Raji (cell line): ENCODE data around the gene TLR1.

ENCODE experiments used
- POLR2A ChIP-seq: IDR thresholded peaks from 2 replicates; pipeline ENCODE4 v1.6.1; 2011; ENCODE audit warnings: low read depth, low read length, control low read depth; ENCODE audit not compliant: insufficient read depth

Gene TLR1

DNA sequence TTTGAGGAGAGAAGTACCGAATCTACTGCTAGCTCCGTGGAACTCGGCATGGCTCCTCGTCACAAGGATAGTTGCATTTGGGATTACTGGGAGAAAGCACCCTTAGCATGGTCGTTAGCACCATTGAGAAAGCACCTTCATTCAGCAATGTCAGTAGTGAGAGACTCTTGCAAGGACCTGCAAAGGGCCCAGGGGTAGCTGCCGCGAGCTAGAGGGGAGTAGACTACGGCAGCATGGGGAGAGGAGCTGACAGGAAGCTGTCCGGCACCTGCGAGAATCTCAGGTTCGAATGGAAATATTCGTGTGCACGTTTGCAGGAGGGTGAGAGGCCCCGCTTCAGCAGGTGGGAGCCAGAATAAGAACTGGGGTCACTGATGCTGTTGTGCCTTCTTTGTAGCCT lies 42.0 kb downstream of the TLR1 start:
- peak; percentile 58; the same call in 1 of the 2 replicates for TF ChIP-seq POLR2A

DNA sequence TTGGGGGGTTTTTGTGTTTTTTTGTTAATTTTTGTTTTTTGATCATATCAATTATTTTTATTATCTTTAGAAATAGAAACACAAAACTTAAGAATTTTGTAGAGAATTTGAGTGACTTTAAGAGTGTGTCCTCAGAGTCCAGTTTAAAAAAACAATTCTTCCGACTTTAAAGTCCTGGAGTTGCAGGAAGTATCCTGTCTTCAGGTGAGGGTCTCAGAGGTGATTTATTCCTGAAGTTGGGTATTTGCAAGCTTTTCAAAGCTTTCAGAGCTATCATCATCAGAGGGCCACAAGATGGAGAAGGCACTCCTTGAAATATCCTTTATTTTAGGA lies 44.8 kb downstream of the TLR1 start:
- no peak for TF ChIP-seq POLR2A

DNA sequence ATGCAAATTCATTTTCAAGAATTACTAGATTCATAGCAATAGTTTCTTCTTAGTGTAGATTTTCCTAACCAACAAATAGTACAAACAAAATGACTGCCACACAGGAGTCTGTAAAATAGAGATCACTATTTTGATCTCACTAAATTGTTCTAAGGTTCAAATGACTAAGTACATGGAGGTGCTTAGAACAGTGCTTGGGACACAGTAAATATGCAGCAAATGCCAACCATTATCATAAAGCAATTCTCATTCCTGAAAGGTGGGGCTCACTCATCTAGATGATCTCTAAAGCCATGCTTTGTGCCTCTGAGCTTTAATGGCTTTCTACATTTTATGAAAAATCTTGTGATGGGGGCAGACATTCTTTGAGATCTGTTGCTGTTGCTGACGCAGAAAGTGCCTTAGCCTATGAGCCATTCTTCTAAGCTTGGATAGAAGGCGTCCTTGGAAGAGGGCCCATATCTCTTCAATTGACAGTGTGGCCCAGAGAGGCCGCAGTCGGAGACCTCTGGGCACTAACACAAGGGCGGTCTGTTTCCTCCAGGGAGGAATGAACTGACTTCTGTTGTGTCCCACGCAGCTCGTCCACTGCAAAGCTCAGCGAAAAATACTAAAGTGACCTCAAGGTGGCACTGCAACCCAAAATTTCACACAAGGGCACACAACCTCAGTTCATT lies 45.3 kb downstream of the TLR1 start:
- TF ChIP-seq POLR2A = no peak

DNA sequence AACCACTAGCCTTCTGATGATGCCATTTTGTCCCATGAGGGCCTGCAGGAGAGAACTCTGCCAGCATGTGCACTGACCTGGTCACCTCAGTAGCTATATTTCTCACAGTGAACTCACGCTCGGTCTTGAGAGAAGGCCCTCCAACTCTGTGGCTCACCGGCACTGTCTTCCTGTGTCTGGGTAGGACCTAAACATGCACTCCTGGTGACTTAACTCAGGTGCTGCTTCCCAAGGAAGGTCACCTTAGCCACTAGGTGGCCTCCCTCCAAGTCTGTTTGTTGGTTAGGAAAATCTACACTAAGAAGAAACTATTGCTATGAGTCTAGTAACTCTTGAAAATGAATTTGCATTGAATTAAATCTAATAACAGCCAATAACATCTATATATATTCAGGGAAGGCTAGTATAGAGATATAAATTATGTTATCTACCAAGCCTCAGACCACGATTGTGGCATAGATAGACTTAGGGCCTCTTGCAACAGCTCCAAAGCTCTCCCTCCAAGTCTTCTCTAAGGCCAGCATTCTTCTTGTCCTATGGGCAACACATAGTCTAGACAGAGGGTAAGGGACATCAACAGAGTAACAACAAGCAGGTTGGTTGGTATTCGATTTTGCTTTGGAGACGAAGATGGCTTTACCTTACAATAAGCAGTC lies 46.5 kb downstream of the TLR1 start:
- no peak for TF ChIP-seq POLR2A

DNA sequence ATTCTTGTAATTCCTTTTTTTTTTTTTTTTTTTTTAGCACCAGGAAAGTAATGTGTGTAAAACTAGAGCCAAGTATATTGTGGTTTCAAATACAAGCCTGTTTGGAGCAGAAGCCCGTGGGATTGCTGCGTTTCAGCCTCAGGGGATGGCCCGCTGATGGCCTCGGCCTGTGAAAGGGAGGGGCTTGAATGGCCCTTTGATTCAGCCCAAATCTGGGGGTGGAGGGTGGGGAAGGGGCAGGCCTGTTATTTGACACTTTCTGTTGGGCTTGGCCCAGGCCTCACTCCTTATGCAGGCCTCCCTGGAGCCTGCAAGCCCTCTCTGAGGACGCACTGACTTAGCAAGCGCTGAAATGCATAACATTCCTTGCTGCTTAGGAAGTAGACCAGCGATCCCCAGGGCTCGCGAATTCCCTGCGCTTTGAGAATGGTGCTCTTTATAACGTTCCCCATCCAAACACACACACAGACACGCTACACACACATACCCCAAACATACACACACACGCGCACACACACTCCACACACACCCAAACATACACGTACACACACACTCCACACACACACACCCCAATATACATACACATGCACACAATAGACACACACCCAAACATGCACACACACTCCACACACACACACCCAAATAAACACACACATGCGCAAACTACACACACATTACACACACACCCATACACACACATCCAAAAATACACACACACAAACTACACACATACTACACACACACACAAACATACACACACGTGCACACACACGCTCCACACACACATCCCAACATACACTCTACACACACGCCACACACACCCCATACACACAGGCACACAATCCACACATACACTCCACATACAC lies 51.4 kb downstream of the TLR1 start:
- TF ChIP-seq POLR2A = no peak

DNA sequence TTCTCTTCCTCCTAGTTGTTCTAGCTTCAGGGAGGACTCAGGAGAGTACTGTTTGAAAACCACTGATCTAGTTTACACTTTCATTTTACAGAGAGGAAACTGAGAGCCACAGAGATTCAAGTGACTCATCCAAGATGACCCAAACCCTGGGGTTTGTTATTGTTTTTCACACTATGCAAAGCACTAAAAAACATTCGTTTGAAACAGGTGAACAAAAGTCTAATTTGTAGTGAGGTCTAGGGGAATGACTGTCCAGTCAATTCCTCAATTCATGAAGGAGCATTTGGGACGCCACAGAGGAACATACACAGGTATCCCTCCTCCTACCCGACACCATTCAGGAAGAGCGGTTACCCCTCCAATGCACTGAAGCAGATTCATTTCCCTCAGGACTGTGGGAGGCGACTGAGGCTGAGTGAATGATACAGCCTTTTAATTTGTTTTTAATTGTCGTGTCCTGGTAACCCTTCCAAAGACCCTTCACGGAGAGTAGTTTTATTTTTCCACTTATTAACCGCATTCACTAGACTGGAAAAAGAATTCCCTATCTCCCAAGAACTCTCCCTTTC lies 52.1 kb downstream of the TLR1 start:
- TF ChIP-seq POLR2A = no peak

DNA sequence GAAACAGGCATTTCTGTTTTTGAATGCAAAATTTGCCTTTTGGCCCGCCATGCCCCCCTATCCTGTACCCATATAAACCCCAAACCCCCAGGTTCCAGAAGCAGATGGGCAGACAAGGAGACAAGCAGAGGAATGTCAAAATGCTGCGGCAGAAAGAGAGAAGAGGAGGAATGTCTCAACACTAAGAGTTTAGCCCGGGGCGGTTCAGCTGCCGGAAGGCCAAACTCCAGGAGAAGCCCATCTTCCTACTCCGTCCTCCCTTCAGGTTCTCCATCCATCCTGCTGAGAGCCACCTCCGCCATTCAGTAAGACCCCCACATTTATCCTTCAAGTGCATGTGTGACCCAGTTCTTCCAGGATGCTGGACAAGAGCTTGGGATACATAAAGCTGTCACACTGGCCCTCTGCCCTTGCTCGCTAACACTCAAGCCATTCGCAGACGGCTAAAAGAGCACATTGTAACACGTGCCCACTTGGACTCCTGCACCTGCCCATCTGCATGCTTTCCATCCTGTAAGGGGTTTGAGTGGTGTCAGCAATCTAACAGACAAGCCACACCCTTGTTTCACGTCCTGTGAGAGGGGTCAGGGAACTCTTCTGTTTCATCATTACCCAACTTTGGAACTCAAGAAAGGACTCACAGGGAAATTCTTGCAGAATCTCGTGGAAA lies 53.1 kb downstream of the TLR1 start:
- no peak for TF ChIP-seq POLR2A

DNA sequence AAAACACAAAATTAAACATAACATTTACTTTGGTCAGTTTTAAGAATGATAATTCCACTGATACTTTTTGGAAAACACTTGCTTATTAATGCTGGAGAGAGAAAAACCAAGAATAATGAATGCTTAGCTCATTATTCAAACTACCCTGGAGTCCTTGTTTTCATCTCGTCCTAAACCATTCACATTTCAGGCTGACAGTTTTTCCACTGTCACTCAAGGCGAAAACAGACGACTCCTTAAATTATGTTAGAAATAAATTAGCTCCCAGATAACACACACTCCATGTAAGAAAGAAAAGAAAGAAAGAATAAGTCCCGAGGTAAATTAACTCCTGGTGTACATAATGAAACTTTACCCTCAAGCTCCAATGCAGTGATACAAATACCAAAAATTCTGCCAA lies 55.3 kb downstream of the TLR1 start:
- TF ChIP-seq POLR2A = no peak

DNA sequence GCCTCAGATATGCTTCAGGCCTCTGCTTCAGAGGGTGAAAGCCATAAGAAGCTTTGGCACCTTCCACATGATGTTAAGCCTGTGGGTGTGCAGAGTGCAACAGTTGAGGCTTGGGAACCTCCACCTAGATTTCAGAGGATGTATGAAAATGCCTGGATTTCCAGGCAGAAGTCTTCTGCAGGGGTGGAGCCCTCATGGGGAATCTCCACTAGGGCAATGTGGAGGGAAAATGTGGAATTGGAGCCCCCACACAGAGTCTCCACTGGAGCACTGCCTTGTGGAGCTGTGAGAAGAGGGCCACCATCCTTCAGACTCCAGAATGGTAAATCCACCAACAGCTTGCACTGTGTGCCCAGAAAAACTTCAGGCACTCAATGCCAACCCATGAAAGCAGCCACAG lies 57.0 kb downstream of the TLR1 start:
- no peak for TF ChIP-seq POLR2A
